ENCODE results near the gene F2R.
"Not testable (repeated sequence)": the region's sequence is repeated elsewhere in the genome, so short reads cannot be mapped to it uniquely, and the experiment has no call there.

F2R gene

GRCh38 chr5:76715736-76716455 lies at the start of gene F2R:
Gene F2R (plus strand): TSS chr5:76716126. CDS start chr5:76716308, 182 bp downstream.
- peak; percentile 16; the same call in 1 of the 2 replicates for TF ChIP-seq POLR2A (IDR thresholded peaks at IDR 0.05; ENCODE audit: low read depth, low read length)
- FAIRE-seq (no peak), DNase-seq (ENCODE audit: insufficient read length, low spot score) (peak; percentile 65)

- FAIRE-seq, result no peak
Measured at GRCh38 chr5:76667495-76667894, 48.4 kb upstream of the F2R start.

GRCh38 chr5:76669245-76669644 lies 46.7 kb upstream of the F2R start:
- FAIRE-seq, result no peak
- no peak for DNase-seq (ENCODE audit: insufficient read length, low spot score)
- no peak for TF ChIP-seq POLR2A (IDR thresholded peaks at IDR 0.05; ENCODE audit: low read depth, low read length)

More at GRCh38 chr5:76667495-76667894, 48.4 kb upstream of the F2R start:
- DNase-seq (ENCODE audit: insufficient read length, low spot score), result no peak
- no peak for TF ChIP-seq POLR2A (IDR thresholded peaks at IDR 0.05; ENCODE audit: low read depth, low read length)

GRCh38 chr5:76670508-76670907 lies 45.4 kb upstream of the F2R start:
- DNase-seq (ENCODE audit: insufficient read length, low spot score) (no peak), FAIRE-seq (no peak)
- TF ChIP-seq POLR2A (IDR thresholded peaks at IDR 0.05; ENCODE audit: low read depth, low read length), result no peak

- no peak for DNase-seq (ENCODE audit: insufficient read length, low spot score)
- no peak for TF ChIP-seq POLR2A (IDR thresholded peaks at IDR 0.05; ENCODE audit: low read depth, low read length)
- FAIRE-seq, result no peak
Measured at GRCh38 chr5:76672242-76672641, 43.7 kb upstream of the F2R start.

- DNase-seq (ENCODE audit: insufficient read length, low spot score) (no peak), FAIRE-seq (no peak)
- no peak for TF ChIP-seq POLR2A (IDR thresholded peaks at IDR 0.05; ENCODE audit: low read depth, low read length)
Measured at GRCh38 chr5:76673125-76673524, 42.8 kb upstream of the F2R start.

- FAIRE-seq (no peak), DNase-seq (ENCODE audit: insufficient read length, low spot score) (no peak)
- TF ChIP-seq POLR2A (IDR thresholded peaks at IDR 0.05; ENCODE audit: low read depth, low read length), result no peak
Measured at GRCh38 chr5:76674330-76675066, 41.4 kb upstream of the F2R start.

- no peak for TF ChIP-seq POLR2A (IDR thresholded peaks at IDR 0.05; ENCODE audit: low read depth, low read length)
- DNase-seq (ENCODE audit: insufficient read length, low spot score) (no peak), FAIRE-seq (no peak)
Measured at GRCh38 chr5:76675364-76675763, 40.6 kb upstream of the F2R start.

- no peak for DNase-seq (ENCODE audit: insufficient read length, low spot score)
- no peak for TF ChIP-seq POLR2A (IDR thresholded peaks at IDR 0.05; ENCODE audit: low read depth, low read length)
- no peak for FAIRE-seq
Measured at GRCh38 chr5:76677849-76678472, 38.0 kb upstream of the F2R start.

GRCh38 chr5:76679231-76679630 lies 36.7 kb upstream of the F2R start:
- DNase-seq (ENCODE audit: insufficient read length, low spot score) (no peak), FAIRE-seq (no peak)
- TF ChIP-seq POLR2A (IDR thresholded peaks at IDR 0.05; ENCODE audit: low read depth, low read length), result no peak

- FAIRE-seq; DNase-seq (ENCODE audit: insufficient read length, low spot score): not testable (repeated sequence)
Measured at GRCh38 chr5:76680826-76681225, 35.1 kb upstream of the F2R start.

- FAIRE-seq (no peak), DNase-seq (ENCODE audit: insufficient read length, low spot score) (no peak)
- TF ChIP-seq POLR2A (IDR thresholded peaks at IDR 0.05; ENCODE audit: low read depth, low read length), result no peak
Measured at GRCh38 chr5:76681287-76681686, 34.6 kb upstream of the F2R start.

GRCh38 chr5:76682387-76682786 lies 33.5 kb upstream of the F2R start:
- FAIRE-seq, result no peak
- DNase-seq (ENCODE audit: insufficient read length, low spot score), result no peak
- TF ChIP-seq POLR2A (IDR thresholded peaks at IDR 0.05; ENCODE audit: low read depth, low read length), result no peak
